Fibroblast of skin of left quadriceps (primary cell): ENCODE results near the gene IFI16.
A peak's percentile ranks its signal among the peaks of the same experiment; 100 is the strongest.
"Not testable (repeated sequence)": the region's sequence is repeated elsewhere in the genome, so short reads cannot be mapped to it uniquely, and the experiment has no call there.

Experiments used
- DNase-seq, 2 experiments: peaks; one replicate each; pipeline ENCODE4 v3.0.0-alpha.2; 2013; ENCODE audit warnings: low read depth in 2 of 2

Gene IFI16

GRCh38 chr1:159092036-159092760, 82.5 kb downstream of the IFI16 start:
- DNase-seq = peak; percentile 61 to 63

GRCh38 chr1:159098596-159098995, 88.9 kb downstream of the IFI16 start:
- no peak for DNase-seq

DNA sequence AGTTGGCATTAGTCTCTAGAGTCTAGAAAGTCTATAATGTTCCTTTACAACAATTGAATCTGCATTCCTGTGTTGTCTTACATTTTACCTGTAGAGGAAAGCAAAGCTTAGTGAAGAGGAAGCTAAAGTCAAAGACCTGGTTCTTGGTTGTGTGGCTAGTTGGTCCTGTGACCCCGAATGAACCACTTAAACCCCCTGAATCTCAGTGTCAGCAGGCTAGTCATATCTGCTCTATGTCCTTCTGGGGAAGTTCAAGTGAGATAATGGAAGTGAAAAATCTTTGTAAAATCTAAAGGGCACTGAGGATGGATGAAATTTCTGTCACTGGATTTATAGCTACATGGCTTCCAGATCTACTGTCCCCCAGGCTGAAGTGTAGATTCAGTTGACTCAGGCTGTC, 90.9 kb downstream of the IFI16 start:
- no peak for DNase-seq

DNA sequence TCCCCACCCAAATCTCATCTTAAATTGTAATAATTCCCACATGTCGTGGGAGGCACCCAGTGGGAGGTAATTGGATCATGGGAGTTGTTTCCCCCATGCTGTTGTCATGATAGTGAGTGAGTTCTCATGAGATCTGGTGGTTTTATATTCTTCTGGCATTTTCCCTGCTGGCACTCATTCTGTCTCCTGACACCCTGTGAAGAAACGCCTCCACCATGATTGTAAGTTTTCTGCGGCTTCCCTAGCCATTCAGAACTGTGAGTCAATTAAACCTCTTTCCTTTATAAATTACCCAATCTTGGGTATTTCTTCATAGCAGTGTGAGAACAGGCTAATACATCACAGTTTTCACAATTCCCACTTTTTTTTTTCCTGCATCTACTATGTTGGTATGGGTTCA, 93.3 kb downstream of the IFI16 start:
- not testable (repeated sequence) for DNase-seq
